ENCODE results near the gene SLC8A2.

SLC8A2 gene

GRCh38 chr19:47461876-47462275 is 9.8 kb downstream of the SLC8A2 start:
- DNase-seq (ENCODE audit: low read depth in 2 of 3, low spot score in 2 of 3): no peak

GRCh38 chr19:47459477-47459876 is 12.2 kb downstream of the SLC8A2 start:
- no peak for DNase-seq (ENCODE audit: low read depth in 2 of 3, low spot score in 2 of 3)

- no peak for DNase-seq (ENCODE audit: low read depth in 2 of 3, low spot score in 2 of 3)
Measured at GRCh38 chr19:47458672-47459071, 13.0 kb downstream of the SLC8A2 start.

- DNase-seq (ENCODE audit: low read depth in 2 of 3, low spot score in 2 of 3): no peak
Measured at GRCh38 chr19:47456721-47457474, 14.8 kb downstream of the SLC8A2 start.

- DNase-seq (ENCODE audit: low read depth in 2 of 3, low spot score in 2 of 3): no peak
Measured at GRCh38 chr19:47450478-47450877, 21.2 kb downstream of the SLC8A2 start.

- no peak for DNase-seq (ENCODE audit: low read depth in 2 of 3, low spot score in 2 of 3)
Measured at GRCh38 chr19:47448360-47448727, 23.3 kb downstream of the SLC8A2 start.

- peak in 2 of 3 experiments; percentile 22 to 57 for DNase-seq (ENCODE audit: low read depth in 2 of 3, low spot score in 2 of 3)
Measured at GRCh38 chr19:47447470-47448359, 24.0 kb downstream of the SLC8A2 start.

- DNase-seq (ENCODE audit: low read depth in 2 of 3, low spot score in 2 of 3): no peak
Measured at GRCh38 chr19:47446534-47447469, 24.9 kb downstream of the SLC8A2 start.

GRCh38 chr19:47445937-47446402 is 25.7 kb downstream of the SLC8A2 start:
- DNase-seq (ENCODE audit: low read depth in 2 of 3, low spot score in 2 of 3): no peak

GRCh38 chr19:47445527-47445926 is 26.2 kb downstream of the SLC8A2 start:
- no peak for DNase-seq (ENCODE audit: low read depth in 2 of 3, low spot score in 2 of 3)

- no peak for DNase-seq (ENCODE audit: low read depth in 2 of 3, low spot score in 2 of 3)
Measured at GRCh38 chr19:47444388-47444821, 27.3 kb downstream of the SLC8A2 start.

GRCh38 chr19:47443331-47443730 is 28.4 kb downstream of the SLC8A2 start:
- DNase-seq (ENCODE audit: low read depth in 2 of 3, low spot score in 2 of 3): no peak

- DNase-seq (ENCODE audit: low read depth in 2 of 3, low spot score in 2 of 3): no peak
Measured at GRCh38 chr19:47438793-47439220, 32.9 kb downstream of the SLC8A2 start.

- DNase-seq (ENCODE audit: low read depth in 2 of 3, low spot score in 2 of 3): no peak
Measured at GRCh38 chr19:47437500-47437899, 34.2 kb downstream of the SLC8A2 start.

- DNase-seq (ENCODE audit: low read depth in 2 of 3, low spot score in 2 of 3): peak; percentile 58 to 82 (median 74)
Measured at GRCh38 chr19:47436712-47437401, 34.8 kb downstream of the SLC8A2 start.

GRCh38 chr19:47435883-47436417 is 35.7 kb downstream of the SLC8A2 start:
- DNase-seq (ENCODE audit: low read depth in 2 of 3, low spot score in 2 of 3): no peak

- no peak for DNase-seq (ENCODE audit: low read depth in 2 of 3, low spot score in 2 of 3)
Measured at GRCh38 chr19:47435196-47435595, 36.5 kb downstream of the SLC8A2 start.

- DNase-seq (ENCODE audit: low read depth in 2 of 3, low spot score in 2 of 3): no peak
Measured at GRCh38 chr19:47434088-47434487, 37.6 kb downstream of the SLC8A2 start.

GRCh38 chr19:47433121-47433520 is 38.6 kb downstream of the SLC8A2 start:
- DNase-seq (ENCODE audit: low read depth in 2 of 3, low spot score in 2 of 3): no peak

GRCh38 chr19:47432499-47432898 is 39.2 kb downstream of the SLC8A2 start:
- no peak for DNase-seq (ENCODE audit: low read depth in 2 of 3, low spot score in 2 of 3)
